Endothelial cell of umbilical vein (primary cell): ENCODE results near the gene SNIP1. TPM values are rescaled to one million over a fixed set of nuclear protein-coding genes. Genes with fewer than 3 reads are reported as not detected.

Source experiments
- BruUV-seq: library from RNA; stranded (reverse); fragments of 400-500 nt; replicated peaks from 2 replicates; lab custom pipeline; 2021; lab: Mats Ljungman, UMichigan
- CTCF ChIA-PET: fragments of 300-600, 350-600 bp; sonication (Branson Sonifier 250); formaldehyde crosslinking; loops from one replicate; lab custom pipeline; 2021; ENCODE audit warnings: antibody characterized with exemption, inconsistent platforms; lab: Charles Lee
- POLR2A ChIA-PET: fragments of 300-600, 350-600 bp; sonication (Branson Sonifier 250); formaldehyde crosslinking; loops from one replicate; lab custom pipeline; 2021; ENCODE audit warnings: antibody characterized with exemption, inconsistent platforms; lab: Charles Lee
- DNase-seq: peaks from one replicate; pipeline ENCODE4 v3.0.0-alpha.2; 2011; ENCODE audit warnings: low read depth, low spot score
- FAIRE-seq: peaks from 2 replicates; lab custom pipeline; 2011; peaks lifted over from hg19 to GRCh38; lab: Jason Lieb, UNC
- H2AFZ ChIP-seq: 2 replicates; pipeline ENCODE4 v1.6.0; 2012; ENCODE audit warnings: low read depth, low read length, control low read depth, inconsistent platforms
- H3K27ac ChIP-seq: 2 replicates; pipeline ENCODE4 v1.5.1; 2011; ENCODE audit warnings: low read depth, mild to moderate bottlenecking, control low read depth, low read length, moderate library complexity; ENCODE audit not compliant: insufficient read depth
- H3K27me3 ChIP-seq, 2 experiments: 2 replicates each; pipeline versions ENCODE4 v1.6.0 to v1.6.1; 2011; ENCODE audit warnings: low read length in 2 of 2, mixed read lengths in 1 of 2; ENCODE audit not compliant: control insufficient read depth in 2 of 2, insufficient read depth in 2 of 2
- H3K36me3 ChIP-seq, 2 experiments: 2 replicates in 1 of 2; 3 replicates in 1 of 2; pipeline ENCODE4 v1.5.1; 2011; ENCODE audit warnings: low read length in 2 of 2, mild to moderate bottlenecking in 1 of 2, moderate library complexity in 1 of 2; ENCODE audit not compliant: control insufficient read depth in 2 of 2, insufficient read depth in 2 of 2; ENCODE audit errors: extremely low read depth in 1 of 2
- H3K4me1 ChIP-seq: 3 replicates; pipeline ENCODE4 v1.5.1; 2011; ENCODE audit warnings: mild to moderate bottlenecking, low read length; ENCODE audit not compliant: control insufficient read depth, insufficient read depth; ENCODE audit errors: extremely low read depth
- H3K4me2 ChIP-seq: 2 replicates; pipeline ENCODE4 v1.6.1; 2011; ENCODE audit warnings: low read length, control low read depth, mixed read lengths; ENCODE audit not compliant: insufficient read depth
- H3K4me3 ChIP-seq, 3 experiments: fragments of 200-600 bp in 1 of 3; sonication (generic), shearing (Covaris generic) in 1 of 3; replicated peaks in 1 of 3; 2 replicates each; pipeline ENCODE4 v1.5.1; 2011 to 2016; ENCODE audit warnings: control low read depth in 3 of 3, low read length in 3 of 3, mild to moderate bottlenecking in 2 of 3, inconsistent platforms in 1 of 3, low read depth in 1 of 3, moderate library complexity in 1 of 3; ENCODE audit not compliant: insufficient read depth in 1 of 3
- H3K79me2 ChIP-seq: 2 replicates; pipeline ENCODE4 v1.6.0; 2012; ENCODE audit warnings: low read length, inconsistent platforms; ENCODE audit not compliant: control insufficient read depth, insufficient read depth
- H3K9ac ChIP-seq: replicated peaks from 2 replicates; pipeline ENCODE3; 2011; ENCODE audit warnings: low read length, control low read depth; ENCODE audit not compliant: insufficient read depth; ENCODE audit errors: extremely low read depth
- H3K9me1 ChIP-seq: replicated peaks from 3 replicates; pipeline ENCODE4 v1.6.0; 2011; ENCODE audit warnings: mild to moderate bottlenecking, low read length; ENCODE audit not compliant: control insufficient read depth, insufficient read depth; ENCODE audit errors: extremely low read depth
- H3K9me3 ChIP-seq: replicated peaks from 2 replicates; pipeline ENCODE4 v1.5.1; 2012; ENCODE audit warnings: low read length, inconsistent platforms; ENCODE audit not compliant: control insufficient read depth, insufficient read depth
- H4K20me1 ChIP-seq: replicated peaks from 2 replicates; pipeline ENCODE3; 2011; ENCODE audit warnings: mild to moderate bottlenecking, low read length; ENCODE audit not compliant: control insufficient read depth, insufficient read depth; ENCODE audit errors: extremely low read depth
- CTCF ChIP-seq, 2 donors: IDR thresholded peaks; 1 replicate in 1 of 2; 2 replicates in 1 of 2; pipeline ENCODE4 v1.5.1; 2011; ENCODE audit warnings: low read length in 2 of 2, mild to moderate bottlenecking in 2 of 2, moderate library complexity in 2 of 2, control low read depth in 1 of 2, inconsistent platforms in 1 of 2, low read depth in 1 of 2; ENCODE audit not compliant: insufficient read depth in 1 of 2; ENCODE audit errors: extremely low read depth in 1 of 2
- EZH2 ChIP-seq: IDR thresholded peaks from 2 replicates; pipeline ENCODE4 v1.6.1; 2012; ENCODE audit warnings: borderline replicate concordance, low read depth, mild to moderate bottlenecking, moderate library complexity, low read length, inconsistent platforms; ENCODE audit not compliant: severe bottlenecking
- FOS ChIP-seq: IDR thresholded peaks from 2 replicates; pipeline ENCODE4 v1.6.1; 2011; ENCODE audit warnings: mild to moderate bottlenecking, low read length, moderate library complexity, borderline replicate concordance; ENCODE audit not compliant: insufficient read depth
- GATA2 ChIP-seq: IDR thresholded peaks from 2 replicates; pipeline ENCODE4 v1.7.0; 2011; ENCODE audit warnings: low read depth, mild to moderate bottlenecking, moderate library complexity, mixed read lengths, low read length; ENCODE audit not compliant: insufficient read length, insufficient read depth
- JUN ChIP-seq: IDR thresholded peaks from 2 replicates; pipeline ENCODE4 v1.6.1; 2011; ENCODE audit warnings: borderline replicate concordance, low read depth; ENCODE audit not compliant: insufficient read length, insufficient read depth
- MYC ChIP-seq: IDR thresholded peaks from one replicate; pipeline ENCODE4 v1.6.1; 2011; ENCODE audit warnings: mild to moderate bottlenecking, low read depth, low read length
- POLR2A ChIP-seq: IDR thresholded peaks from 2 replicates; pipeline ENCODE4 v1.6.1; 2012; ENCODE audit warnings: low read depth, mild to moderate bottlenecking, control low read depth, low read length
- POLR2AphosphoS5 ChIP-seq: IDR thresholded peaks from 2 replicates; pipeline ENCODE4 v1.6.1; 2012; ENCODE audit warnings: low read depth, mild to moderate bottlenecking, control low read depth, low read length, moderate library complexity; ENCODE audit not compliant: insufficient read depth
- dilution Hi-C: fragments of 300-500 bp; cut with MboI; formaldehyde crosslinking; loops from one replicate; pipeline ENCODE4 v1.15.0; 2019; ENCODE audit warnings: low sequenced_read_pairs; ENCODE audit not compliant: extremely low pct_ligation_motif_present
- intact Hi-C: fragments of 100-400 bp; cut with micrococcal nuclease; formaldehyde crosslinking; loops from one replicate; pipeline ENCODE4 v1.10.0; 2022
- polyA plus RNA-seq, 4 experiments: library from polyadenylated mRNA; depleted of rRNA in 3 of 4; stranded (reverse) in 3 of 4; unstranded in 1 of 4; fragments of >200 nt; gene quantifications; 2 replicates each; pipeline versions ENCODE4 v1.2.1 to v1.2.3, GENCODE V29; 2011 to 2012; ENCODE audit warnings: missing spikeins in 1 of 4
- total RNA-seq: library from RNA; stranded (reverse); gene quantifications from 2 replicates; pipeline ENCODE4 v1.2.3, GENCODE V29; 2021
- TF ChIP-seq, protein P1 (sequence below): IDR thresholded peaks from 2 replicates; pipeline ENCODE4 v1.6.1; 2011; ENCODE audit not compliant: insufficient read depth, insufficient read length

The SNIP1 gene
- total and polyA plus RNA-seq, 2 donors (not counting 3 experiments of a cell fraction or from before 2014, with no cell fraction given) = 3.7 to 18.4 TPM

- DNase-seq (no peak), FAIRE-seq (no peak)
- no peak overlapping the region for H2AFZ ChIP-seq
- no peak overlapping the region for H3K4me2 ChIP-seq
- H4K20me1 ChIP-seq = no peaks in the 10 kb centered on the region
- dilution Hi-C loops (no loop called here), intact Hi-C loops (no loop called here)
- CTCF ChIA-PET = no interaction called here
- no peak overlapping the region for H3K27ac ChIP-seq
- H3K9me3 ChIP-seq = no peaks in the 10 kb centered on the region
- BruUV-seq = no TSS peak
- H3K9me1 ChIP-seq = no peaks in the 10 kb centered on the region
- TF ChIP-seq, protein P1, sequence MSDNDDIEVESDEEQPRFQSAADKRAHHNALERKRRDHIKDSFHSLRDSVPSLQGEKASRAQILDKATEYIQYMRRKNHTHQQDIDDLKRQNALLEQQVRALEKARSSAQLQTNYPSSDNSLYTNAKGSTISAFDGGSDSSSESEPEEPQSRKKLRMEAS = no peak
- TF ChIP-seq JUN (no peak), CTCF (IDR thresholded peaks at IDR 0.05; ENCODE audit: extremely low read depth in 1 of 2, insufficient read depth in 1 of 2, low read depth in 1 of 2, low read length in 2 of 2) (no peak), POLR2A (no peak), MYC (no peak), FOS (no peak), POLR2AphosphoS5 (no peak), EZH2 (no peak), GATA2 (no peak)
- POLR2A ChIA-PET = no interaction called here
- peaks cover 9% of the 10 kb centered on the region for H3K4me1 ChIP-seq
- H3K4me3 ChIP-seq = no peak overlapping the region
- no peak overlapping the region for H3K9ac ChIP-seq
- peaks cover 5% of the 10 kb centered on the region for H3K79me2 ChIP-seq
- H3K36me3 ChIP-seq = peaks cover 17% of the 10 kb centered on the region in 2 experiments
- no peaks in the 10 kb centered on the region for H3K27me3 ChIP-seq
Observed at GRCh38 chr1:37501661-37502060, 52.4 kb downstream of the SNIP1 start.
